GM12878 (cell line): Measurements from ENCODE around the gene KLHL3. TPM values are rescaled to one million over a fixed set of nuclear protein-coding genes. Genes with fewer than 3 reads are reported as not detected.

Source experiments
- ATAC-seq: fragments of 200-7000 bp; cut with Tn5 transposase; 3 replicates; pipeline ENCODE4 v1.9.1; 2020; ENCODE audit warnings: mild to moderate bottlenecking, moderate library complexity
- BruUV-seq: library from RNA; stranded (reverse); fragments of 400-500 nt; replicated peaks from 2 replicates; lab custom pipeline; 2021; lab: Mats Ljungman, UMichigan
- CTCF ChIA-PET: fragments of 300-600 bp; sonication (Branson Sonifier 250); formaldehyde crosslinking; extraction: SDS; loops from one replicate; lab custom pipeline; 2021; ENCODE audit warnings: inconsistent platforms; lab: Yijun Ruan, JAX
- POLR2A ChIA-PET: fragments of 350-600 bp; formaldehyde crosslinking; extraction: SDS; loops from one replicate; lab custom pipeline; 2021; ENCODE audit warnings: inconsistent platforms; lab: Charles Lee
- RAD21 ChIA-PET: fragments of 300-600 bp; sonication (Branson Sonifier 250); formaldehyde crosslinking; loops from one replicate; lab custom pipeline; 2023; ENCODE audit warnings: antibody characterized with exemption; ENCODE audit not compliant: unreplicated experiment; lab: Charles Lee
- SMC1A ChIA-PET: fragments of 300-600 bp; sonication (Branson Sonifier 250); formaldehyde crosslinking; loops from one replicate; lab custom pipeline; 2023; ENCODE audit not compliant: unreplicated experiment, uncharacterized antibody; lab: Charles Lee
- DNase-seq: peaks from one replicate; pipeline ENCODE4 v3.0.0-alpha.2; 2011; ENCODE audit warnings: low read depth, low spot score
- FAIRE-seq: peaks from 3 replicates; lab custom pipeline; 2011; peaks lifted over from hg19 to GRCh38; lab: Jason Lieb, UNC
- H2AFZ ChIP-seq: 2 replicates; pipeline ENCODE4 v1.6.0; 2011; ENCODE audit warnings: low read depth, low read length, control low read depth; ENCODE audit not compliant: control insufficient read depth
- H3K27ac ChIP-seq: 2 replicates; pipeline ENCODE4 v1.5.1; 2011; ENCODE audit warnings: control low read depth; ENCODE audit not compliant: control insufficient read depth, insufficient read depth
- H3K27me3 ChIP-seq, 2 experiments: replicated peaks in 1 of 2; 2 replicates each; pipeline versions ENCODE4 v1.6.0 to v1.6.1; 2011; ENCODE audit warnings: low read length in 1 of 2; ENCODE audit not compliant: control insufficient read depth in 2 of 2, insufficient read depth in 2 of 2
- H3K36me3 ChIP-seq, 2 experiments: 2 replicates each; pipeline ENCODE4 v1.5.1; 2011; ENCODE audit warnings: low read length in 1 of 2; ENCODE audit not compliant: control insufficient read depth in 2 of 2, insufficient read depth in 2 of 2
- H3K4me1 ChIP-seq: 2 replicates; pipeline ENCODE4 v1.6.1; 2011; ENCODE audit warnings: mild to moderate bottlenecking, low read length, moderate library complexity, mixed read lengths; ENCODE audit not compliant: control insufficient read depth, insufficient read depth
- H3K4me2 ChIP-seq: 2 replicates; pipeline ENCODE4 v1.6.0; 2011; ENCODE audit warnings: control low read depth; ENCODE audit not compliant: control insufficient read depth, insufficient read depth
- H3K4me3 ChIP-seq: fragments of 200-600 bp; sonication (generic); 2 replicates; pipeline ENCODE4 v1.5.1; 2016
- H3K79me2 ChIP-seq: 2 replicates; pipeline ENCODE4 v1.6.0; 2011; ENCODE audit warnings: low read length; ENCODE audit not compliant: control insufficient read depth, insufficient read depth
- H3K9ac ChIP-seq: 2 replicates; pipeline ENCODE4 v1.8.0; 2011; ENCODE audit warnings: low read length, control low read depth, mixed read lengths; ENCODE audit not compliant: control insufficient read depth, insufficient read depth
- H3K9me3 ChIP-seq: replicated peaks from 3 replicates; pipeline ENCODE4 v1.5.1; 2011; ENCODE audit warnings: mild to moderate bottlenecking, low read length; ENCODE audit not compliant: control insufficient read depth, insufficient read depth
- H4K20me1 ChIP-seq: 2 replicates; pipeline ENCODE4 v1.6.0; 2011; ENCODE audit not compliant: control insufficient read depth, insufficient read depth
- BACH1 ChIP-seq: fragments of 450-650 bp; IDR thresholded peaks from 2 replicates; pipeline ENCODE4 v1.6.1; 2017; ENCODE audit warnings: mild to moderate bottlenecking, borderline replicate concordance
- BHLHE40 ChIP-seq, 2 experiments: fragments of 450-650 bp in 1 of 2; IDR thresholded peaks; 2 replicates each; pipeline ENCODE4 v1.6.1; 2011 to 2017; ENCODE audit warnings: low read depth in 2 of 2, borderline replicate concordance in 1 of 2, improper control_type of control experiment in 1 of 2, low read length in 1 of 2, mild to moderate bottlenecking in 1 of 2
- DPF2 ChIP-seq: fragments of 450-650 bp; IDR thresholded peaks from 2 replicates; pipeline ENCODE4 v1.6.1; 2017; ENCODE audit warnings: mild to moderate bottlenecking
- E2F4 ChIP-seq: IDR thresholded peaks from 2 replicates; pipeline ENCODE4 v1.6.1; 2012; ENCODE audit warnings: low read depth, low read length, improper control_type of control experiment
- HDGF ChIP-seq: fragments of 450-650 bp; IDR thresholded peaks from 2 replicates; pipeline ENCODE4 v1.6.1; 2016; ENCODE audit warnings: antibody characterized with exemption
- LARP7 ChIP-seq: fragments of 450-650 bp; IDR thresholded peaks from 2 replicates; pipeline ENCODE4 v1.6.1; 2017; ENCODE audit warnings: mild to moderate bottlenecking
- MYC ChIP-seq: IDR thresholded peaks from 2 replicates; pipeline ENCODE4 v1.6.1; 2011; ENCODE audit warnings: mild to moderate bottlenecking, low read length, moderate library complexity, inconsistent platforms; ENCODE audit not compliant: insufficient read depth, insufficient replicate concordance, insufficient read length, severe bottlenecking
- NFYB ChIP-seq: IDR thresholded peaks from 2 replicates; pipeline ENCODE4 v1.6.1; 2011; ENCODE audit warnings: low read depth, mild to moderate bottlenecking, low read length, improper control_type of control experiment, moderate library complexity; ENCODE audit not compliant: insufficient read depth
- POLR2AphosphoS5 ChIP-seq: IDR thresholded peaks from 2 replicates; pipeline ENCODE4 v1.6.1; 2011; ENCODE audit warnings: mild to moderate bottlenecking, low read length, inconsistent platforms
- POU2F2 ChIP-seq: IDR thresholded peaks from 3 replicates; pipeline ENCODE4 v1.6.1; 2011; ENCODE audit warnings: low read depth, mild to moderate bottlenecking, low read length, borderline replicate concordance
- RUNX3 ChIP-seq: IDR thresholded peaks from 2 replicates; pipeline ENCODE4 v1.6.1; 2012; ENCODE audit warnings: low read length, inconsistent platforms
- SMC3 ChIP-seq: IDR thresholded peaks from 2 replicates; pipeline ENCODE4 v1.6.1; 2011; ENCODE audit warnings: low read length, improper control_type of control experiment, borderline replicate concordance
- SPI1 ChIP-seq: IDR thresholded peaks from 2 replicates; pipeline ENCODE4 v1.6.1; 2011; ENCODE audit warnings: low read depth, mild to moderate bottlenecking, low read length, moderate library complexity, borderline replicate concordance; ENCODE audit not compliant: insufficient read depth
- SREBF1 ChIP-seq: IDR thresholded peaks from 2 replicates; pipeline ENCODE4 v1.6.1; 2012; ENCODE audit warnings: mild to moderate bottlenecking, low read length
- ZBTB4 ChIP-seq: fragments of 450-650 bp; formaldehyde crosslinking; IDR thresholded peaks from 2 replicates; pipeline ENCODE4 v1.4.0; 2022; ENCODE audit warnings: mild to moderate bottlenecking, moderate library complexity
- ZNF384 ChIP-seq: IDR thresholded peaks from 2 replicates; pipeline ENCODE4 v1.6.1; 2012; ENCODE audit warnings: low read depth, mild to moderate bottlenecking, low read length, improper control_type of control experiment, borderline replicate concordance
- ZNF687 ChIP-seq: fragments of 450-650 bp; IDR thresholded peaks from 2 replicates; pipeline ENCODE4 v1.6.1; 2017; ENCODE audit warnings: mild to moderate bottlenecking, moderate library complexity
- WGBS: methylation state at CpG from one replicate; pipeline ENCODE4 v1.1.6; 2016; ENCODE audit warnings: low lambda C conversion rate; ENCODE audit not compliant: insufficient replicate concordance, insufficient coverage; ENCODE audit errors: missing lambda C conversion rate; 5-methylcytosine and 5-hydroxymethylcytosine counted together
- in situ Hi-C: fragments of 300-500 bp; cut with MboI; formaldehyde crosslinking; loops from 9 replicates; pipeline ENCODE4 v1.14.3; 2018; ENCODE audit warnings: mixed read lengths
- intact Hi-C: fragments of 100-400 bp; cut with micrococcal nuclease; formaldehyde crosslinking; loops from one replicate; pipeline ENCODE4 v1.14.2; 2022; ENCODE audit not compliant: unreplicated experiment
- polyA plus RNA-seq, 11 experiments: library from polyadenylated mRNA; depleted of rRNA in 4 of 11; unstranded in 6 of 11; stranded (reverse) in 5 of 11; fragments of >200 nt; fragmentation: Nextera tagmentation in 4 of 11; fragmentation: Illumina TruSeq in 1 of 11; extraction: Ambion mirVana in 4 of 11; extraction: Trizol in 1 of 11; gene quantifications; 1 replicate in 1 of 11; 2 replicates in 10 of 11; pipeline versions ENCODE4 v1.2.1 to v1.2.3, GENCODE V29; 2011 to 2016; ENCODE audit warnings: inconsistent platforms in 2 of 11, missing spikeins in 2 of 11, low read depth in 1 of 11
- total RNA-seq, 4 experiments: library from RNA; depleted of rRNA in 3 of 4; stranded (reverse); fragments of >200 nt in 3 of 4; fragmentation: Illumina TruSeq in 1 of 4; extraction: Trizol in 1 of 4; gene quantifications; 2 replicates each; pipeline versions ENCODE4 v1.2.1 to v1.2.3, GENCODE V29; 2013 to 2021

Gene KLHL3
- total and polyA plus RNA-seq, 10 of the 15 experiments (the other 5 are each of a cell fraction or from before 2014, with no cell fraction given): 1.7 to 11.7 (median 5.6) TPM

GRCh38 chr5:137622850-137623249, 113.0 kb downstream of the KLHL3 start:
- H3K4me2 ChIP-seq: no peak overlapping the region
- ChIA-PET SMC1A (interaction anchor here (1.1 to 2.0 kb wide), 3 partner anchors 38 to 156 kb away, joined by 3 to 8 read pairs (median 4); no protein-coding TSS in a partner anchor), CTCF (interaction anchor here (0.7 to 1.4 kb wide), 5 partner anchors 37 to 510 kb away, joined by 3 to 4 read pairs (median 3); no protein-coding TSS in a partner anchor), RAD21 (no interaction called here), POLR2A (no interaction called here)
- no peaks in the 10 kb centered on the region for H3K79me2 ChIP-seq
- FAIRE-seq (peak; percentile 61), DNase-seq (peak; percentile 9), ATAC-seq (peak; percentile 80)
- no peak overlapping the region for H3K27ac ChIP-seq
- H3K9me3 ChIP-seq: no peaks in the 10 kb centered on the region
- intact Hi-C loops: loop anchor here (10.0 kb wide), 2 partner anchors 412 to 512 kb away; partner anchors contain the start of genes FAM13B and NME5
- 41% methylated on average over 5 of the region's 5 CpGs for WGBS
- H3K9ac ChIP-seq: no peak overlapping the region
- no peaks in the 10 kb centered on the region for H4K20me1 ChIP-seq
- peaks cover 0 to 4% of the 10 kb centered on the region in 2 experiments; a peak in 1 of 4 replicates for H3K36me3 ChIP-seq
- H3K4me3 ChIP-seq: no peak overlapping the region
- H3K4me1 ChIP-seq: peaks cover 3% of the 10 kb centered on the region
- no peak overlapping the region for H2AFZ ChIP-seq
- in situ Hi-C loops: no loop called here
- no TSS peak for BruUV-seq
- H3K27me3 ChIP-seq: no peaks in the 10 kb centered on the region
- TF ChIP-seq BACH1 (no peak), SREBF1 (no peak), NFYB (0 out of 2 replicates have a peak, but pooled peaks have one; percentile 51), RUNX3 (no peak), MYC (no peak), ZNF687 (no peak), E2F4 (no peak), BHLHE40 (IDR thresholded peaks at IDR 0.05; ENCODE audit: borderline replicate concordance in 1 of 2, low read depth in 2 of 2, low read length in 1 of 2) (peak in 1 of 2 experiments; percentile 25; a peak in 1 of 4 replicates), ZNF384 (no peak), HDGF (no peak), POLR2AphosphoS5 (no peak), ZBTB4 (no peak), POU2F2 (no peak), DPF2 (no peak), LARP7 (no peak), SMC3 (no peak), SPI1 (peak; percentile 74; the same call in 1 of the 2 replicates)
